SJCRH30 (cell line): ENCODE measurements around the gene FMO1. TPM values are rescaled to one million over a fixed set of nuclear protein-coding genes. Genes with fewer than 3 reads are reported as not detected.
A peak's percentile ranks its signal among the peaks of the same experiment; 100 is the strongest.
"Not testable (repeated sequence)": the region's sequence is repeated elsewhere in the genome, so short reads cannot be mapped to it uniquely, and the experiment has no call there.

Source experiments
- DNase-seq, 2 experiments: peaks; one replicate each; pipeline ENCODE4 v3.0.0-alpha.2; 2015 to 2020
- H3K27ac ChIP-seq: fragments of 250-450 bp; sonication (Bioruptor Pico); 2 replicates; pipeline ENCODE4 v1.5.1; 2020; ENCODE audit warnings: mild to moderate bottlenecking, moderate library complexity
- H3K27me3 ChIP-seq: fragments of 250-450 bp; sonication (Bioruptor Pico); 2 replicates; pipeline ENCODE4 v1.5.1; 2020; ENCODE audit warnings: mild to moderate bottlenecking, moderate library complexity
- H3K36me3 ChIP-seq: fragments of 250-450 bp; sonication (Bioruptor Pico); 2 replicates; pipeline ENCODE4 v1.5.1; 2020; ENCODE audit warnings: mild to moderate bottlenecking, moderate library complexity
- H3K4me1 ChIP-seq: fragments of 250-450 bp; sonication (Bioruptor Pico); 2 replicates; pipeline ENCODE4 v1.5.1; 2020; ENCODE audit warnings: mild to moderate bottlenecking, moderate library complexity
- H3K4me3 ChIP-seq: fragments of 250-450 bp; sonication (Bioruptor Pico); 2 replicates; pipeline ENCODE4 v1.5.1; 2020; ENCODE audit warnings: mild to moderate bottlenecking, moderate library complexity
- H3K9me3 ChIP-seq: fragments of 250-450 bp; sonication (Bioruptor Pico); replicated peaks from 2 replicates; pipeline ENCODE4 v1.5.1; 2020; ENCODE audit warnings: mild to moderate bottlenecking, moderate library complexity
- total RNA-seq: library from RNA; depleted of rRNA; stranded (reverse); fragments of >200 nt; shearing (Covaris generic); gene quantifications from 2 replicates; pipeline ENCODE4 v1.2.3, GENCODE V29; 2014

The FMO1 gene
- total RNA-seq, 1 experiment from 2014 or later, result not detected

GRCh38 chr1:171286032-171286705 is 37.9 kb downstream of the FMO1 start:
- Histone ChIP-seq H3K36me3 (no peaks in the 10 kb centered on the region), H3K27me3 (no peaks in the 10 kb centered on the region), H3K4me1 (peaks cover 10% of the 10 kb centered on the region), H3K9me3 (no peaks in the 10 kb centered on the region), H3K27ac (no peak overlapping the region), H3K4me3 (no peak overlapping the region)
- DNase-seq, result peak in 1 of 2 experiments; percentile 14

- Histone ChIP-seq H3K9me3 (no peaks in the 10 kb centered on the region), H3K4me3 (no peak overlapping the region), H3K27ac (0 out of 2 replicates have a peak overlapping the region, but pooled peaks have one; percentile 16), H3K4me1 (peaks cover 10% of the 10 kb centered on the region), H3K36me3 (no peaks in the 10 kb centered on the region), H3K27me3 (no peaks in the 10 kb centered on the region)
- DNase-seq, result peak; percentile 5 to 61
Measured at GRCh38 chr1:171290621-171291020, 42.3 kb downstream of the FMO1 start.

GRCh38 chr1:171292799-171293198 is 44.5 kb downstream of the FMO1 start:
- no peak for DNase-seq
- Histone ChIP-seq H3K27ac (no peak overlapping the region), H3K4me1 (peaks cover 15% of the 10 kb centered on the region), H3K36me3 (no peaks in the 10 kb centered on the region), H3K4me3 (no peak overlapping the region), H3K27me3 (no peaks in the 10 kb centered on the region), H3K9me3 (no peaks in the 10 kb centered on the region)

GRCh38 chr1:171295383-171295782 is 47.1 kb downstream of the FMO1 start:
- H3K36me3 ChIP-seq, H3K9me3 ChIP-seq, H3K27ac ChIP-seq, H3K4me3 ChIP-seq, H3K27me3 ChIP-seq, H3K4me1 ChIP-seq, DNase-seq: not testable (repeated sequence)

- Histone ChIP-seq H3K27me3 (no peaks in the 10 kb centered on the region), H3K27ac (no peak overlapping the region), H3K4me1 (peaks cover 5% of the 10 kb centered on the region), H3K36me3 (no peaks in the 10 kb centered on the region), H3K9me3 (no peaks in the 10 kb centered on the region), H3K4me3 (no peak overlapping the region)
- DNase-seq, result no peak
Measured at GRCh38 chr1:171295821-171296220, 47.5 kb downstream of the FMO1 start.

GRCh38 chr1:171296897-171297296 is 48.6 kb downstream of the FMO1 start:
- H3K27me3 ChIP-seq, result no peaks in the 10 kb centered on the region
- H3K9me3 ChIP-seq, result no peaks in the 10 kb centered on the region
- no peak for DNase-seq
- no peak overlapping the region for H3K4me3 ChIP-seq
- no peaks in the 10 kb centered on the region for H3K36me3 ChIP-seq
- no peak overlapping the region for H3K27ac ChIP-seq
- H3K4me1 ChIP-seq, result peaks cover 4% of the 10 kb centered on the region; the same call in 1 of the 2 replicates

GRCh38 chr1:171298696-171299095 is 50.4 kb downstream of the FMO1 start:
- Histone ChIP-seq H3K27me3 (no peaks in the 10 kb centered on the region), H3K4me3 (no peak overlapping the region), H3K27ac (no peak overlapping the region), H3K36me3 (no peaks in the 10 kb centered on the region), H3K9me3 (no peaks in the 10 kb centered on the region), H3K4me1 (peaks cover 4% of the 10 kb centered on the region; the same call in 1 of the 2 replicates)
- no peak for DNase-seq

- Histone ChIP-seq H3K9me3 (no peaks in the 10 kb centered on the region), H3K27me3 (no peaks in the 10 kb centered on the region), H3K36me3 (no peaks in the 10 kb centered on the region), H3K4me3 (no peak overlapping the region), H3K27ac (no peak overlapping the region), H3K4me1 (peaks cover 4% of the 10 kb centered on the region; the same call in 1 of the 2 replicates)
- no peak for DNase-seq
Measured at GRCh38 chr1:171299342-171299741, 51.0 kb downstream of the FMO1 start.

GRCh38 chr1:171300401-171300800 is 52.1 kb downstream of the FMO1 start:
- no peak overlapping the region for H3K4me3 ChIP-seq
- no peaks in the 10 kb centered on the region for H3K9me3 ChIP-seq
- no peaks in the 10 kb centered on the region for H3K27me3 ChIP-seq
- no peak overlapping the region for H3K27ac ChIP-seq
- H3K4me1 ChIP-seq, result peaks cover 4% of the 10 kb centered on the region; the same call in 1 of the 2 replicates
- no peaks in the 10 kb centered on the region for H3K36me3 ChIP-seq
- DNase-seq, result no peak

GRCh38 chr1:171310661-171311087 is 62.4 kb downstream of the FMO1 start:
- Histone ChIP-seq H3K27me3 (no peaks in the 10 kb centered on the region), H3K4me1 (no peaks in the 10 kb centered on the region; the same call in 1 of the 2 replicates), H3K27ac (no peak overlapping the region), H3K36me3 (no peaks in the 10 kb centered on the region), H3K4me3 (no peak overlapping the region), H3K9me3 (no peaks in the 10 kb centered on the region)
- DNase-seq, result peak; percentile 6 to 49

- Histone ChIP-seq H3K27ac (no peak overlapping the region), H3K27me3 (no peaks in the 10 kb centered on the region), H3K9me3 (no peaks in the 10 kb centered on the region), H3K4me3 (no peak overlapping the region), H3K36me3 (no peaks in the 10 kb centered on the region), H3K4me1 (no peaks in the 10 kb centered on the region; the same call in 1 of the 2 replicates)
- no peak for DNase-seq
Measured at GRCh38 chr1:171311771-171312558, 63.7 kb downstream of the FMO1 start.

- Histone ChIP-seq H3K27ac (no peak overlapping the region), H3K9me3 (no peaks in the 10 kb centered on the region), H3K4me3 (no peak overlapping the region), H3K36me3 (no peaks in the 10 kb centered on the region), H3K4me1 (no peaks in the 10 kb centered on the region; the same call in 1 of the 2 replicates), H3K27me3 (no peaks in the 10 kb centered on the region)
- DNase-seq, result no peak
Measured at GRCh38 chr1:171313319-171313834, 65.1 kb downstream of the FMO1 start.

- Histone ChIP-seq H3K27ac (no peak within 1 kb of the TSS), H3K4me3 (peak within 1 kb of the TSS; percentile 38)
Measured at GRCh38 chr1:171313835-171314320, 65.6 kb downstream of the FMO1 start, which contains the start of gene FMO4. Gene FMO4 (plus strand): TSS chr1:171314183. CDS start chr1:171319826, 5,643 bp downstream.

GRCh38 chr1:171329251-171329650 is 81.0 kb downstream of the FMO1 start:
- Histone ChIP-seq H3K4me1 (no peaks in the 10 kb centered on the region), H3K36me3 (no peaks in the 10 kb centered on the region), H3K27me3 (no peaks in the 10 kb centered on the region), H3K9me3 (no peaks in the 10 kb centered on the region), H3K4me3 (no peak overlapping the region), H3K27ac (no peak overlapping the region)
- DNase-seq, result no peak

More at GRCh38 chr1:171313835-171314320, 65.6 kb downstream of the FMO1 start, which contains the start of gene FMO4:
- DNase-seq, result peak; percentile 88 to 96
- Histone ChIP-seq H3K27me3 (no peaks in the 10 kb centered on the region), H3K36me3 (no peaks in the 10 kb centered on the region), H3K9me3 (no peaks in the 10 kb centered on the region), H3K4me1 (no peaks in the 10 kb centered on the region; the same call in 1 of the 2 replicates)
